Breast epithelium (tissue), 4 donors: ENCODE results near the gene TOP3B. TPM values are rescaled to one million over a fixed set of nuclear protein-coding genes. Genes with fewer than 3 reads are reported as not detected.
A peak's percentile ranks its signal among the peaks of the same experiment; 100 is the strongest.

Source experiments
- DNase-seq, 2 donors: peaks; one replicate each; pipeline ENCODE4 v3.0.0-alpha.2; 2019; ENCODE audit warnings: low spot score in 2 of 2
- H3K27ac ChIP-seq, 2 donors: fragments of 200-600 bp; sonication (generic) in 1 of 2; one replicate each; pipeline ENCODE4 v1.5.1; 2016 to 2019; ENCODE audit warnings: mild to moderate bottlenecking in 1 of 2
- H3K27me3 ChIP-seq, 2 donors: fragments of 200-600 bp; sonication (generic) in 1 of 2; one replicate each; pipeline versions ENCODE4 v1.5.1 to v1.6.0; 2017 to 2019; ENCODE audit warnings: control low read depth in 1 of 2, mild to moderate bottlenecking in 1 of 2
- H3K36me3 ChIP-seq: fragments of 200-600 bp; one replicate; pipeline ENCODE4 v1.5.1; 2019
- H3K4me1 ChIP-seq, 2 donors: fragments of 200-600 bp; sonication (generic); one replicate each; pipeline ENCODE4 v1.5.1; 2016 to 2019; ENCODE audit warnings: control low read depth in 1 of 2
- H3K4me3 ChIP-seq, 3 donors: fragments of 200-600 bp; sonication (generic); 1 replicate in 2 of 3; 2 replicates in 1 of 3; pipeline ENCODE4 v1.5.1; 2016 to 2019; ENCODE audit warnings: mild to moderate bottlenecking in 3 of 3, moderate library complexity in 2 of 3
- H3K9me3 ChIP-seq, 2 donors: fragments of 200-600 bp; sonication (generic) in 1 of 2; one replicate each; pipeline ENCODE4 v1.5.1; 2016 to 2019; ENCODE audit warnings: control low read depth in 1 of 2
- POLR2A ChIP-seq: fragments of 450-650 bp; IDR thresholded peaks from one replicate; pipeline ENCODE4 v1.6.1; 2016; ENCODE audit warnings: antibody characterized with exemption, mild to moderate bottlenecking, moderate library complexity
- POLR2AphosphoS5 ChIP-seq, 3 donors: sonication (generic); formaldehyde crosslinking; IDR thresholded peaks; one replicate each; pipeline ENCODE4 v1.6.1; 2017; ENCODE audit warnings: antibody characterized with exemption in 3 of 3
- intact Hi-C: fragments of 100-400 bp; cut with DNase I; formaldehyde crosslinking; loops from one replicate; pipeline ENCODE4 v1.15.1; 2023; ENCODE audit warnings: low total_unique reads
- total RNA-seq, 3 donors: library from RNA; depleted of rRNA; stranded (reverse); fragments of >200 nt; gene quantifications; one replicate each; pipeline ENCODE4 v1.1.0, GENCODE V29; 2016
- TF ChIP-seq, protein P1 (sequence below), 3 donors: fragments of 450-650 bp; IDR thresholded peaks; one replicate each; pipeline ENCODE4 v1.5.1; 2016 to 2017; ENCODE audit warnings: antibody characterized with exemption in 3 of 3, mild to moderate bottlenecking in 3 of 3, moderate library complexity in 3 of 3

TOP3B gene
- total RNA-seq, result 10 to 100 TPM; 20.2 to 34.8 (median 33.1) TPM

- Histone ChIP-seq H3K9me3 (no peaks in the 10 kb centered on the region), H3K27ac (peak within 1 kb of the TSS; percentile 80 to 91), H3K4me3 (peak within 1 kb of the TSS; percentile 81 to 99 (median 99)), H3K27me3 (no peaks in the 10 kb centered on the region), H3K36me3 (no peaks in the 10 kb centered on the region), H3K4me1 (peaks cover 6% of the 10 kb centered on the region in 2 donors)
- DNase-seq, result peak; percentile 60 to 90
- peak in 2 of 3 donors; percentile 65 to 80 for TF ChIP-seq POLR2AphosphoS5 (IDR thresholded peaks at IDR 0.05)
- TF ChIP-seq POLR2A, result no peak
- TF ChIP-seq, protein P1, sequence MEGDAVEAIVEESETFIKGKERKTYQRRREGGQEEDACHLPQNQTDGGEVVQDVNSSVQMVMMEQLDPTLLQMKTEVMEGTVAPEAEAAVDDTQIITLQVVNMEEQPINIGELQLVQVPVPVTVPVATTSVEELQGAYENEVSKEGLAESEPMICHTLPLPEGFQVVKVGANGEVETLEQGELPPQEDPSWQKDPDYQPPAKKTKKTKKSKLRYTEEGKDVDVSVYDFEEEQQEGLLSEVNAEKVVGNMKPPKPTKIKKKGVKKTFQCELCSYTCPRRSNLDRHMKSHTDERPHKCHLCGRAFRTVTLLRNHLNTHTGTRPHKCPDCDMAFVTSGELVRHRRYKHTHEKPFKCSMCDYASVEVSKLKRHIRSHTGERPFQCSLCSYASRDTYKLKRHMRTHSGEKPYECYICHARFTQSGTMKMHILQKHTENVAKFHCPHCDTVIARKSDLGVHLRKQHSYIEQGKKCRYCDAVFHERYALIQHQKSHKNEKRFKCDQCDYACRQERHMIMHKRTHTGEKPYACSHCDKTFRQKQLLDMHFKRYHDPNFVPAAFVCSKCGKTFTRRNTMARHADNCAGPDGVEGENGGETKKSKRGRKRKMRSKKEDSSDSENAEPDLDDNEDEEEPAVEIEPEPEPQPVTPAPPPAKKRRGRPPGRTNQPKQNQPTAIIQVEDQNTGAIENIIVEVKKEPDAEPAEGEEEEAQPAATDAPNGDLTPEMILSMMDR (IDR thresholded peaks at IDR 0.05), result no peak
- intact Hi-C loops, result no loop called here
Measured at GRCh38 chr22:21982338-21982965, at the start of gene TOP3B. Gene TOP3B (minus strand): TSS chr22:21982787. CDS start chr22:21975709, 7,078 bp downstream.

GRCh38 chr22:22031183-22031945 lies 48.8 kb upstream of the TOP3B start:
- DNase-seq, result no peak
- TF ChIP-seq POLR2A, result no peak
- TF ChIP-seq POLR2AphosphoS5 (IDR thresholded peaks at IDR 0.05), result no peak
- TF ChIP-seq, protein P1 (IDR thresholded peaks at IDR 0.05), result no peak
- intact Hi-C loops, result no loop called here
- Histone ChIP-seq H3K27me3 (no peaks in the 10 kb centered on the region), H3K27ac (peak overlapping the region in 1 of 2 donors; percentile 68), H3K9me3 (no peaks in the 10 kb centered on the region), H3K4me3 (no peak overlapping the region), H3K36me3 (no peaks in the 10 kb centered on the region), H3K4me1 (no peaks in the 10 kb centered on the region)

DNA sequence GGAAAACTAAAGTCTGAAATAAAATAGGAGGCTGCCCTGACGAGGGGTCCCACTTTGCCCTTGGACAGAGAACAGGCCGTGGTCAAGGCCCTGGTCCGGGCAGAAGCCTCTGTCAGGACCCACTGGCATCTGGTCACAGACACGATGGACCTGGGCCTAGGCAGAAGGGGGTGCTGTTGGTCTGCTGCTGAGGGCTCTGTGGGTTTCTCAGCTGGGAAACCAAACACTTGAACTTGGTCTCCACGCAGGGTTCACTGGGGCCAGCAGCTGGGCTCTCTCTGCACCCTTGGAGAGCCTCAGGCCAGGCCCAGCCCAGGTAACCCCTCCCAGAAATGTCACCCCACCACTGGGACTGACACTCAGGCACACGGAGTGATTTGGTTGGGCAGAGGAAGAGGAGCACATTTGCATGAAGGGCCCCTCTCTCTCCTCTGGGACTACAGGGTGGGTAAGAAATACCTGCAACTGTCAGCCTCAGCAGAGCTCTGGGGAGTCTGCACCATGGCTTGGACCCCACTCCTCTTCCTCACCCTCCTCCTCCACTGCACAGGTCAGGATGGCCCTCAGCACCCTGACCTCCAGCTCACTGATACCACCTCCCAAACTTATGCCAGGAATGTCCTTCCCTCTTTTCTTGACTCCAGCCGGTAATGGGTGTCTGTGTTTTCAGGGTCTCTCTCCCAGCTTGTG lies 48.1 kb upstream of the TOP3B start:
- no peaks in the 10 kb centered on the region for H3K4me1 ChIP-seq
- no peaks in the 10 kb centered on the region for H3K36me3 ChIP-seq
- TF ChIP-seq, protein P1 (IDR thresholded peaks at IDR 0.05), result no peak
- H3K9me3 ChIP-seq, result no peaks in the 10 kb centered on the region
- no peaks in the 10 kb centered on the region for H3K27me3 ChIP-seq
- H3K27ac ChIP-seq, result peak overlapping the region in 1 of 2 donors; percentile 68
- no peak overlapping the region for H3K4me3 ChIP-seq
- no peak for DNase-seq
- intact Hi-C loops, result no loop called here

DNA sequence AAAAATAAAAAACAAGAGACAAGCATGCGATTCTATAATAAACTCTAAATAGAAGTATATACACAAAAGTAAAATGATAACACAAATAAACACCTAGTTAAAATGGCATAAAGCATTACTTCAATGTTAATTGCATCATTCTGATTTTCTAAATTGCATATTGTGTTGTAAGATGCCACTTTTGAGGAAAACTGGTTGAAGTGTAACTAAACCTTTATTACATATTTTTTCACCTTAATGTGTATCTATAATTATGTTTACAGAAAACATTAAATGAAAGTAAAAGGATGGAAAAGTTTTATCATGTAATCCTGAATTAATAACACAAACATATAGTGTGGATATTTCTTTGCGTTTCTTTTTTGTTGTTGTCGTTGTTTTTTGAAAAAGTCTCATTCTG lies 45.4 kb upstream of the TOP3B start:
- intact Hi-C loops, result no loop called here
- H3K9me3 ChIP-seq, result no peaks in the 10 kb centered on the region
- H3K27me3 ChIP-seq, result no peaks in the 10 kb centered on the region
- H3K36me3 ChIP-seq, result no peaks in the 10 kb centered on the region
- no peak overlapping the region for H3K4me3 ChIP-seq
- DNase-seq, result no peak
- H3K4me1 ChIP-seq, result no peaks in the 10 kb centered on the region
- TF ChIP-seq, protein P1 (IDR thresholded peaks at IDR 0.05), result no peak
- TF ChIP-seq POLR2A, result no peak
- no peak for TF ChIP-seq POLR2AphosphoS5 (IDR thresholded peaks at IDR 0.05)
- no peak overlapping the region for H3K27ac ChIP-seq
